ENCODE data around the gene HMGCS2.
A peak's percentile ranks its signal among the peaks of the same experiment; 100 is the strongest.
"Not testable (repeated sequence)": the region's sequence is repeated elsewhere in the genome, so short reads cannot be mapped to it uniquely, and the experiment has no call there.

The HMGCS2 gene

GRCh38 chr1:119725626-119726025 is 43.1 kb downstream of the HMGCS2 start:
- no peak for DNase-seq

GRCh38 chr1:119724611-119725218 is 44.0 kb downstream of the HMGCS2 start:
- DNase-seq = no peak

GRCh38 chr1:119721896-119722295 is 46.8 kb downstream of the HMGCS2 start:
- no peak for DNase-seq

- DNase-seq = no peak
Measured at GRCh38 chr1:119720866-119721440, 47.8 kb downstream of the HMGCS2 start.

GRCh38 chr1:119718972-119719371 is 49.7 kb downstream of the HMGCS2 start:
- DNase-seq = no peak

GRCh38 chr1:119718409-119718808 is 50.3 kb downstream of the HMGCS2 start:
- DNase-seq = no peak

- DNase-seq = peak in 3 of 4 experiments; percentile 25 to 45 (median 44)
Measured at GRCh38 chr1:119715542-119715941, 53.2 kb downstream of the HMGCS2 start.

- no peak for DNase-seq
Measured at GRCh38 chr1:119714583-119714982, 54.1 kb downstream of the HMGCS2 start.

- DNase-seq = no peak
Measured at GRCh38 chr1:119713749-119714456, 54.8 kb downstream of the HMGCS2 start.

- DNase-seq = no peak
Measured at GRCh38 chr1:119713039-119713748, 55.5 kb downstream of the HMGCS2 start.

GRCh38 chr1:119712342-119713038 is 56.2 kb downstream of the HMGCS2 start:
- peak; percentile 11 to 66 (median 48) for DNase-seq

GRCh38 chr1:119711804-119712341 is 56.8 kb downstream of the HMGCS2 start, which contains the start of gene PHGDH:
Gene PHGDH (plus strand): TSS chr1:119711934. CDS start chr1:119712023, 89 bp downstream.
- DNase-seq = peak; percentile 61 to 82 (median 74)

GRCh38 chr1:119711356-119711803 is 57.3 kb downstream of the HMGCS2 start:
- not testable (repeated sequence) for DNase-seq

- not testable (repeated sequence) for DNase-seq
Measured at GRCh38 chr1:119706599-119706998, 62.1 kb downstream of the HMGCS2 start.

- no peak for DNase-seq
Measured at GRCh38 chr1:119703666-119704450, 64.8 kb downstream of the HMGCS2 start.

- DNase-seq = peak; percentile 75 to 89 (median 86)
Measured at GRCh38 chr1:119702384-119702783, 66.3 kb downstream of the HMGCS2 start.

GRCh38 chr1:119701659-119702058 is 67.0 kb downstream of the HMGCS2 start:
- peak in 1 of 4 experiments; percentile 14 for DNase-seq

- no peak for DNase-seq
Measured at GRCh38 chr1:119700326-119700725, 68.4 kb downstream of the HMGCS2 start.
